SIG-M5 treated with dmso at 0.1 percent for 504 hours (cell line): ENCODE measurements around the gene PTRH2.
A peak's percentile ranks its signal among the peaks of the same experiment; 100 is the strongest.

Experiments
- DNase-seq: peaks from one replicate; lab custom pipeline; 2025; ENCODE audit not compliant: unreplicated experiment; lab: John Stamatoyannopoulos, UW

The PTRH2 gene

GRCh38 chr17:59671386-59671785 is 35.8 kb downstream of the PTRH2 start:
- no peak for DNase-seq

DNA sequence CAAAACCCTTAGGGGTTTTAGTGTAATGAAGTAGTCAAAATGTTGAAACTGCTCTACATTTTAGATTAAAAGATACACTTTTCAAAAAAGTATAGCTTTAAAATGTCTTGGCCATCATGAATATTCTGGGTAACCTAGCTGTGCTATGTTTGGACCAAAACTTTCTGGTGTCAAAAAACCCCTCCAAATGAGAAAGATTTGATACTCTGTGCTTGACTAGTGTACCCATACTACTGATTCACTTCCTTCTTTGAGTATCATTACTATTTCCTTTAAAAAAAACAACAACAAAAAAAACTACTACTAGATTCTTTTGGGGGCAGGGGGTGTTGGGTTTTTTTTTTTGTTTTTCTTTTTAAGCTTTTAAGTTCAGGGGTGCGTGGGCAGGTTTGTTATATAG is 37.3 kb downstream of the PTRH2 start:
- no peak for DNase-seq

GRCh38 chr17:59669411-59669810 is 37.8 kb downstream of the PTRH2 start:
- no peak for DNase-seq

- no peak for DNase-seq
These were observed 38.4 kb downstream of the PTRH2 start for GRCh38 chr17:59668816-59669215.

- no peak for DNase-seq
These were observed 41.0 kb downstream of the PTRH2 start for GRCh38 chr17:59666235-59666634.

GRCh38 chr17:59656624-59657023 is 50.6 kb downstream of the PTRH2 start:
- peak; percentile 77 for DNase-seq

GRCh38 chr17:59652119-59652518 is 55.1 kb downstream of the PTRH2 start:
- DNase-seq: no peak

- no peak for DNase-seq
These were observed 55.9 kb downstream of the PTRH2 start for GRCh38 chr17:59651346-59651745.

GRCh38 chr17:59650642-59651041 is 56.6 kb downstream of the PTRH2 start:
- no peak for DNase-seq

DNA sequence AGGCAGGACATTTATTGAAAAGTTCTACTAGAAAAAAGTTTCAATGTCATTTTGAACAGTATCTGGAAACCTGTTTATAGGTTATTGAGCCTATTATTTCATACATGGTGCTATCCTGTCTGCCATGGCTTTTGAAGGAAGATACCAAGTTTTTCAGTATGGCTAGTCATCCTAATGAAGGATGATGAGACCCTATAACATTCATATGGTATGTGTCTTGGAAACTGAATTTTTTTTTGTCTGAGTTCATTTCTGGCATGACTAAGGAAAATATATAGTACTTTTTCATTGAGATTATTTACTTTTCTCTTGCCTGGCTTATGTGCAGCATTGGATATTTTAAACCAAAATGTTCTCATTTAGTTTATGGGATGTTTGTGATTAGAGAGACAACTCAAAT is 57.3 kb downstream of the PTRH2 start:
- no peak for DNase-seq
